Testis (tissue), 3 donors: ENCODE measurements around the gene RERE. TPM values are rescaled to one million over a fixed set of nuclear protein-coding genes. Genes with fewer than 3 reads are reported as not detected.

Experiments used
- DNase-seq: peaks from one replicate; pipeline ENCODE4 v3.0.0-alpha.2; 2019
- H3K27ac ChIP-seq, 2 donors: fragments of 200-600 bp; sonication (generic); one replicate each; pipeline ENCODE4 v1.5.1; 2019
- H3K27me3 ChIP-seq: fragments of 200-600 bp; sonication (generic); one replicate; pipeline ENCODE4 v1.5.1; 2019
- H3K36me3 ChIP-seq: fragments of 200-600 bp; sonication (generic); one replicate; pipeline ENCODE4 v1.5.1; 2017; ENCODE audit warnings: low read depth; ENCODE audit errors: missing control alignments
- H3K4me1 ChIP-seq: fragments of 200-600 bp; sonication (generic); one replicate; pipeline ENCODE4 v1.5.1; 2019
- H3K4me3 ChIP-seq, 2 donors: fragments of 200-600 bp; sonication (generic); one replicate each; pipeline ENCODE4 v1.5.1; 2017 to 2019
- H3K9me3 ChIP-seq: fragments of 200-600 bp; sonication (generic); one replicate; pipeline ENCODE4 v1.5.1; 2017
- POLR2A ChIP-seq: fragments of 450-650 bp; IDR thresholded peaks from one replicate; pipeline ENCODE4 v1.6.1; 2017; ENCODE audit warnings: antibody characterized with exemption, mild to moderate bottlenecking, moderate library complexity
- WGBS, 2 donors: methylation state at CpG; one replicate each; pipeline ENCODE4 v1.1.5; 2018; 5-methylcytosine and 5-hydroxymethylcytosine counted together
- intact Hi-C: fragments of 100-400 bp; cut with DNase I; formaldehyde crosslinking; loops from one replicate; pipeline ENCODE4 v1.15.1; 2023; ENCODE audit warnings: low total_unique reads
- polyA plus RNA-seq: library from polyadenylated mRNA; stranded (reverse); fragments of 350-450 nt; fragmentation: Illumina TruSeq; extraction: RNeasy Lipid Tissue Mini Kit (QIAGEN cat#74804); gene quantifications from one replicate; pipeline ENCODE4 v1.2.3, GENCODE V29; 2014; ENCODE audit warnings: low read depth, low replicate concordance; ENCODE audit not compliant: insufficient read depth
- total RNA-seq, 2 donors: library from RNA; depleted of rRNA; stranded (reverse); fragments of >200 nt; gene quantifications; one replicate each; pipeline ENCODE4 v1.2.3, GENCODE V29; 2016
- TF ChIP-seq, protein P1 (sequence below), 3 experiments: fragments of 450-650 bp in 2 of 3; fragments of 200-600 bp in 1 of 3; sonication (generic) in 1 of 3; IDR thresholded peaks; one replicate each; pipeline ENCODE4 v1.5.1; 2016 to 2019; ENCODE audit warnings: antibody characterized with exemption in 3 of 3, mild to moderate bottlenecking in 2 of 3, moderate library complexity in 1 of 3

The RERE gene
- total and polyA plus RNA-seq, 3 donors from 2014 or later = 90.8 to 229 (median 203) TPM

DNA sequence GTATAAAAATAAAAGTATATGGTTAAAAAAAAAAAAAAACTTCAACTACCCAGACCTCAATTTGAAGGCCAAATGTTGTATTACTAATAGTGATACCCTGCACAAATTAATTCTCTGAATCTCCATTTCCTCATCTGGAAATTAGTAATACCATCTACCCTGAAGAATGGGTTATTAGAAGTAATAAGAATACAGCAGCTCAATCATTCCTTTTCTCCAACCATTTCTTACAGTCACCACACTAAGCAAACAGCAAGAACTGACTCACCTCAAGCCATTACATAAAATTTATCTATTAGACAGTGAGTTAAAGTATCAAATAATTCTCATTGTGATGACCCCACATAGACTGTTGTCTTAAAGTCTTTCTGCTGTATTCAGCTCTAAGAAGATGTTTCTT, 39.6 kb downstream of the RERE start:
- intact Hi-C loops = no loop called here
- no peak overlapping the region for H3K27ac ChIP-seq
- TF ChIP-seq, protein P1, sequence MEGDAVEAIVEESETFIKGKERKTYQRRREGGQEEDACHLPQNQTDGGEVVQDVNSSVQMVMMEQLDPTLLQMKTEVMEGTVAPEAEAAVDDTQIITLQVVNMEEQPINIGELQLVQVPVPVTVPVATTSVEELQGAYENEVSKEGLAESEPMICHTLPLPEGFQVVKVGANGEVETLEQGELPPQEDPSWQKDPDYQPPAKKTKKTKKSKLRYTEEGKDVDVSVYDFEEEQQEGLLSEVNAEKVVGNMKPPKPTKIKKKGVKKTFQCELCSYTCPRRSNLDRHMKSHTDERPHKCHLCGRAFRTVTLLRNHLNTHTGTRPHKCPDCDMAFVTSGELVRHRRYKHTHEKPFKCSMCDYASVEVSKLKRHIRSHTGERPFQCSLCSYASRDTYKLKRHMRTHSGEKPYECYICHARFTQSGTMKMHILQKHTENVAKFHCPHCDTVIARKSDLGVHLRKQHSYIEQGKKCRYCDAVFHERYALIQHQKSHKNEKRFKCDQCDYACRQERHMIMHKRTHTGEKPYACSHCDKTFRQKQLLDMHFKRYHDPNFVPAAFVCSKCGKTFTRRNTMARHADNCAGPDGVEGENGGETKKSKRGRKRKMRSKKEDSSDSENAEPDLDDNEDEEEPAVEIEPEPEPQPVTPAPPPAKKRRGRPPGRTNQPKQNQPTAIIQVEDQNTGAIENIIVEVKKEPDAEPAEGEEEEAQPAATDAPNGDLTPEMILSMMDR (IDR thresholded peaks at IDR 0.05) = no peak
- no peak for TF ChIP-seq POLR2A
- H3K36me3 ChIP-seq = no peaks in the 10 kb centered on the region
- H3K27me3 ChIP-seq = no peaks in the 10 kb centered on the region
- no peak overlapping the region for H3K4me3 ChIP-seq
- H3K9me3 ChIP-seq = no peaks in the 10 kb centered on the region
- H3K4me1 ChIP-seq = peaks cover 5% of the 10 kb centered on the region
- no peak for DNase-seq

DNA sequence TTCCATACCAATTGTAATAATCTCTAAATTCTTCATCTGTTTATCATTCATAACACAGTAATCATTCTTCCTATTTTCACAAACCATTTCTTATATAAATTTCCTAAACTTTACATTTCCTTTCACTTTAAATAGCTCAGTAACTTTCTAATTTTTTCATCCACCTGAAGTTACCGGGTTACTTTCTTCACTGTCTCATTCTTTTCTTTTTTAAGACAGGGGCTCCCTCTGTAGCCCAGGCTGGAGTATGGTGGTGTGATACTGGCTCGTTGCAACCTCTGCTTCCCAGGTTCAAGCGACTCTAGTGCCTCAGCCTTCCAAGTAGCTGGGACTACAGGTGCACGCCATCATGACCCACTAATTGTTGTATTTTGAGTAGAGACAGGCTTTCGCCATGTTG, 41.3 kb downstream of the RERE start:
- TF ChIP-seq, protein P1 (IDR thresholded peaks at IDR 0.05) = no peak
- no peak for TF ChIP-seq POLR2A

DNA sequence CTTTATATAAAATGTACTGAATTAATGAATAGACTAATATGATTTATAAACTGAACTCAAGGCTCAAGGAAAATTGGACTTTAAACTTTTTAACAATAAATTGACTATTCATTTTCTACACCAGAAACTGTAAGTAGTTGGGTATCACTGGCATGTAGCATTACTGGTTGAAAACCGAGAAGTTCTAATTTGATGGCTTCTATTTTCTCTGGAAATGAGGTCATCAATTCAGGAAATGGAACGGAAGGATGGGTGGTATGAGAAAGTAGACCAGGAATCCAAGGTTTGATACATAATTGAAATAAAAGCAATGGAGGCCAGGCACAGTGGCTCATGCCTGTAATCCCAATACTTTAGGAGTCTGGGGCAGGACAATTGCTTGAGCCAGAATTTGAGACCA, 50.4 kb downstream of the RERE start:
- no peaks in the 10 kb centered on the region for H3K27me3 ChIP-seq
- no peak for TF ChIP-seq POLR2A
- TF ChIP-seq, protein P1 (IDR thresholded peaks at IDR 0.05) = no peak
- WGBS, 2 donors = 89 to 90% methylated on average over 2 of the region's 2 CpGs
- H3K4me3 ChIP-seq = no peak overlapping the region
- H3K4me1 ChIP-seq = peaks cover 4% of the 10 kb centered on the region
- H3K27ac ChIP-seq = no peak overlapping the region
- DNase-seq = no peak
- H3K36me3 ChIP-seq = no peaks in the 10 kb centered on the region
- no peaks in the 10 kb centered on the region for H3K9me3 ChIP-seq
- intact Hi-C loops = no loop called here

More for the DNA sequence above, 41.3 kb downstream of the RERE start:
- H3K36me3 ChIP-seq = no peaks in the 10 kb centered on the region
- H3K4me3 ChIP-seq = no peak overlapping the region
- WGBS, 2 donors = 83 to 85% methylated on average over 5 of the region's 5 CpGs
- no peaks in the 10 kb centered on the region for H3K9me3 ChIP-seq
- H3K27ac ChIP-seq = no peak overlapping the region
- intact Hi-C loops = no loop called here
- H3K27me3 ChIP-seq = no peaks in the 10 kb centered on the region
- no peak for DNase-seq
- H3K4me1 ChIP-seq = no peaks in the 10 kb centered on the region

DNA sequence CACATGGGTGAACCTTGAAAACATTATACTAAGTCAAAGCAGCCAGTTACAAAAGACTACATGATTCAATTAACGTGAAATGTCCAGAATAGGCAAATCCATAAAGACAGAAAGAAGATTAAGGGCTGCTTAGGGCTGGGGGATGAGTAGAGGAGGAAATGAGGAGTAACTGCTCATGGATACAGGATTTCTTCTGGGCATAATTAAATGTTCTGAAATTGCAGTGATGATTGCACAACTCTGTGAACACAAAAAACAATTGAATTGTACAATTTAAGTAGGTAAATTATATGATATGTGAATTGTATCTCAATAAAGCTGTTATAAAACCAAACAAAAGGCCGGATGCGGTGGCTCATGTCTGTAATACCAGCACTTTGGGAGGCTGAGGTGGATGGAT, 52.2 kb downstream of the RERE start:
- WGBS, 2 donors = 91 to 94% methylated on average over 3 of the region's 3 CpGs
- DNase-seq = no peak
- Histone ChIP-seq H3K9me3 (no peaks in the 10 kb centered on the region), H3K4me1 (peaks cover 4% of the 10 kb centered on the region), H3K36me3 (no peaks in the 10 kb centered on the region), H3K4me3 (no peak overlapping the region), H3K27ac (no peak overlapping the region), H3K27me3 (no peaks in the 10 kb centered on the region)
- intact Hi-C loops = no loop called here
- no peak for TF ChIP-seq POLR2A
- TF ChIP-seq, protein P1 (IDR thresholded peaks at IDR 0.05) = no peak

DNA sequence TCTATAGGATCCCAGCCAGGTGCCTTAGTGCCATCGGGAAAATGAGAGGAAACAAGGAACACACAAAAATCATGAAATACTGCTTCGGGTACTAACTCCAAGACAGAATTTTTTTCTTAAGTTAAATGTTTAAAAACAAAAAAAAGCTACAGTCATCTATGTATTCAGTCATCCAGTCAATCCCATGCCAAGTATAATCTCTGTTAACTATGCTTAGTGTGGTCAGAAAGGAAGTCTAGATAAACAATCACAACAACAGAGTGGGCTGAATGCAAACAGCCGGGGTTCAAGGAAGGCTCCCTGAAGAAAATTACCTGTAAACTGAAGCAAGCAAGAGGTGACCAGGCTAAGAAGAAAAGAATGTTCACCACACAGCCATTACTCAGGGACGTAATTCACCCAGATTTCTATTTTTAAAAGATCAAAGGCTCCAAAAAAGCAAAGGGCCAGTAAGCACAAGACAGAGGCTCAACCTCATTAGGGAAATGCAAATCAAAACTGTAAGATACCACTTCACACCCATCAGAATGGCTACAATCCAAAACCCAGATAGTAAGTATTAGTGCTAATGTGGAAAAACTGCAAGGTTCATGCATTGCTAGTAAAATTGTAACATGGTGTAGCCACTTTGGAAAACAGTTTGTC, 53.0 kb downstream of the RERE start:
- H3K27ac ChIP-seq = no peak overlapping the region
- H3K9me3 ChIP-seq = no peaks in the 10 kb centered on the region
- intact Hi-C loops = no loop called here
- H3K4me1 ChIP-seq = peaks cover 4% of the 10 kb centered on the region
- H3K36me3 ChIP-seq = no peaks in the 10 kb centered on the region
- TF ChIP-seq, protein P1 (IDR thresholded peaks at IDR 0.05) = no peak
- TF ChIP-seq POLR2A = no peak
- H3K4me3 ChIP-seq = no peak overlapping the region
- 53 to 69% methylated on average over 4 of the region's 4 CpGs for WGBS, 2 donors
- DNase-seq = no peak
- H3K27me3 ChIP-seq = no peaks in the 10 kb centered on the region
